Smooth muscle cell (in vitro differentiated cells): ENCODE measurements around the gene CDON. TPM values are rescaled to one million over a fixed set of nuclear protein-coding genes. Genes with fewer than 3 reads are reported as not detected.

Source experiments
- DNase-seq: peaks from one replicate; lab custom pipeline; 2025; ENCODE audit not compliant: unreplicated experiment; lab: John Stamatoyannopoulos, UW
- H2AFZ ChIP-seq: fragments of 200-600 bp; sonication (generic); 2 replicates; pipeline ENCODE4 v1.6.0; 2016; ENCODE audit warnings: antibody characterized with exemption, low read depth, mild to moderate bottlenecking
- H3F3A ChIP-seq: fragments of 200-600 bp; sonication (generic); 2 replicates; pipeline ENCODE4 v1.6.0; 2017; ENCODE audit warnings: antibody characterized with exemption, low read depth
- H3K27ac ChIP-seq: fragments of 200-600 bp; sonication (generic); 2 replicates; pipeline ENCODE4 v1.5.1; 2016; ENCODE audit warnings: low read depth, mild to moderate bottlenecking
- H3K27me3 ChIP-seq: fragments of 200-600 bp; sonication (generic); 2 replicates; pipeline ENCODE4 v1.6.1; 2016; ENCODE audit warnings: low read depth, mild to moderate bottlenecking
- H3K36me3 ChIP-seq: fragments of 200-600 bp; sonication (generic); 2 replicates; pipeline ENCODE4 v1.5.1; 2016; ENCODE audit warnings: low read depth
- H3K4me1 ChIP-seq: fragments of 200-600 bp; sonication (generic); 2 replicates; pipeline ENCODE4 v1.5.1; 2016; ENCODE audit warnings: low read depth
- H3K4me2 ChIP-seq: fragments of 200-600 bp; sonication (generic); 2 replicates; pipeline ENCODE4 v1.6.0; 2016; ENCODE audit warnings: mild to moderate bottlenecking
- H3K4me3 ChIP-seq: fragments of 200-600 bp; sonication (generic); 2 replicates; pipeline ENCODE4 v1.5.1; 2016; ENCODE audit warnings: mild to moderate bottlenecking
- H3K79me2 ChIP-seq: fragments of 200-600 bp; sonication (generic); 2 replicates; pipeline ENCODE4 v1.6.0; 2016; ENCODE audit warnings: low read depth, mild to moderate bottlenecking
- H3K9ac ChIP-seq: fragments of 200-600 bp; sonication (generic); 2 replicates; pipeline ENCODE4 v1.6.0; 2016; ENCODE audit warnings: low read depth
- H3K9me3 ChIP-seq: fragments of 200-600 bp; sonication (generic); replicated peaks from 2 replicates; pipeline ENCODE4 v1.5.1; 2016; ENCODE audit warnings: low read depth
- H4K20me1 ChIP-seq: fragments of 200-600 bp; sonication (generic); 2 replicates; pipeline ENCODE4 v1.6.0; 2016; ENCODE audit warnings: low read depth
- CTCF ChIP-seq: fragments of 200-600 bp; sonication (generic); IDR thresholded peaks from 2 replicates; pipeline ENCODE4 v1.5.1; 2017; ENCODE audit warnings: borderline replicate concordance, mild to moderate bottlenecking, antibody characterized with exemption; ENCODE audit not compliant: insufficient read depth, poor library complexity, severe bottlenecking
- WGBS: methylation state at CpG from one replicate; pipeline ENCODE4 v1.1.7; 2016; ENCODE audit warnings: low lambda C conversion rate; 5-methylcytosine and 5-hydroxymethylcytosine counted together
- polyA plus RNA-seq: library from polyadenylated mRNA; unstranded; fragments of >200 nt; fragmentation: Nextera tagmentation; extraction: Ambion mirVana; gene quantifications from 2 replicates; pipeline ENCODE4 v1.2.1, GENCODE V29; 2016
- total RNA-seq: library from RNA; depleted of rRNA; stranded (reverse); fragments of >200 nt; gene quantifications from 2 replicates; pipeline ENCODE4 v1.2.3, GENCODE V29; 2014

The CDON gene
- total and polyA plus RNA-seq, 2 experiments from 2014 or later, result 1.6 to 14.8 TPM

- peaks cover 6% of the 10 kb centered on the region for H3F3A ChIP-seq
- peaks cover 12% of the 10 kb centered on the region for H3K27me3 ChIP-seq
- DNase-seq, result no peak
- H3K79me2 ChIP-seq, result peaks cover 8% of the 10 kb centered on the region
- H3K9ac ChIP-seq, result no peak overlapping the region
- WGBS, result 85% methylated on average over 6 of the region's 6 CpGs
- no peaks in the 10 kb centered on the region for H3K9me3 ChIP-seq
- H2AFZ ChIP-seq, result no peak overlapping the region
- peaks cover 6% of the 10 kb centered on the region for H4K20me1 ChIP-seq
- peaks cover 29% of the 10 kb centered on the region for H3K4me1 ChIP-seq
- no peak for TF ChIP-seq CTCF
- peak overlapping the region; percentile 31 for H3K4me3 ChIP-seq
- H3K36me3 ChIP-seq, result no peaks in the 10 kb centered on the region
- no peak overlapping the region for H3K27ac ChIP-seq
- H3K4me2 ChIP-seq, result no peak overlapping the region
These were observed 4.4 kb downstream of the CDON start for GRCh38 chr11:126058105-126058874.

- Histone ChIP-seq H3K36me3 (no peaks in the 10 kb centered on the region), H3K27ac (no peak overlapping the region), H3K9ac (no peak overlapping the region), H3K4me2 (no peak overlapping the region), H3F3A (no peaks in the 10 kb centered on the region), H2AFZ (no peak overlapping the region), H3K27me3 (peaks cover under 1% of the 10 kb centered on the region), H4K20me1 (no peaks in the 10 kb centered on the region), H3K4me3 (no peak overlapping the region), H3K9me3 (no peaks in the 10 kb centered on the region), H3K79me2 (peaks cover 8% of the 10 kb centered on the region), H3K4me1 (peaks cover 28% of the 10 kb centered on the region)
- no peak for TF ChIP-seq CTCF
- 94% methylated on average over 5 of the region's 5 CpGs for WGBS
- DNase-seq, result no peak
These were observed 7.8 kb downstream of the CDON start for GRCh38 chr11:126054882-126055281.

- Histone ChIP-seq H2AFZ (no peak overlapping the region), H4K20me1 (no peaks in the 10 kb centered on the region), H3K36me3 (no peaks in the 10 kb centered on the region), H3K27me3 (no peaks in the 10 kb centered on the region), H3K9ac (no peak overlapping the region), H3K9me3 (no peaks in the 10 kb centered on the region), H3K79me2 (peaks cover 8% of the 10 kb centered on the region), H3F3A (no peaks in the 10 kb centered on the region), H3K4me2 (no peak overlapping the region), H3K4me1 (peaks cover 23% of the 10 kb centered on the region), H3K4me3 (no peak overlapping the region), H3K27ac (no peak overlapping the region)
- no peak for TF ChIP-seq CTCF
- 74% methylated on average over 5 of the region's 5 CpGs for WGBS
- DNase-seq, result no peak
These were observed 8.3 kb downstream of the CDON start for GRCh38 chr11:126054408-126054807.
